HG03469 (cell line): ENCODE results near the gene FOXJ1.

ENCODE experiments used
- ATAC-seq: cut with Tn5 transposase; IDR thresholded peaks from one replicate; pipeline ENCODE4 v1.9.1; 2021; ENCODE audit warnings: mild to moderate bottlenecking, moderate library complexity, moderate number of reproducible peaks; ENCODE audit not compliant: unreplicated experiment

Gene FOXJ1

GRCh38 chr17:76124582-76125390, 16.3 kb downstream of the FOXJ1 start:
- ATAC-seq = no peak

GRCh38 chr17:76123749-76124581, 17.1 kb downstream of the FOXJ1 start:
- no peak for ATAC-seq

GRCh38 chr17:76123191-76123499, 17.9 kb downstream of the FOXJ1 start:
- no peak for ATAC-seq

- ATAC-seq = no peak
Observed at GRCh38 chr17:76122431-76123190, 18.4 kb downstream of the FOXJ1 start.

- ATAC-seq = no peak
Observed at GRCh38 chr17:76121932-76122430, 19.1 kb downstream of the FOXJ1 start.

- ATAC-seq = no peak
Observed at GRCh38 chr17:76120658-76121008, 20.4 kb downstream of the FOXJ1 start.

GRCh38 chr17:76119409-76120371, 21.4 kb downstream of the FOXJ1 start:
- no peak for ATAC-seq

- no peak for ATAC-seq
Observed at GRCh38 chr17:76115138-76115754, 25.8 kb downstream of the FOXJ1 start.

GRCh38 chr17:76111956-76112355, 29.1 kb downstream of the FOXJ1 start:
- ATAC-seq = no peak

- no peak for ATAC-seq
Observed at GRCh38 chr17:76107509-76107908, 33.5 kb downstream of the FOXJ1 start.

GRCh38 chr17:76106703-76107102, 34.3 kb downstream of the FOXJ1 start:
- ATAC-seq = no peak

GRCh38 chr17:76104896-76105231, 36.2 kb downstream of the FOXJ1 start:
- no peak for ATAC-seq

GRCh38 chr17:76104140-76104895, 36.7 kb downstream of the FOXJ1 start:
- ATAC-seq = no peak

GRCh38 chr17:76103274-76104139, 37.5 kb downstream of the FOXJ1 start, which contains the start of gene EXOC7:
Gene EXOC7 (minus strand): TSS chr17:76103787. CDS start chr17:76103692, 95 bp downstream.
- ATAC-seq = peak; percentile 52

GRCh38 chr17:76102944-76103273, 38.1 kb downstream of the FOXJ1 start:
- no peak for ATAC-seq

GRCh38 chr17:76097716-76098295, 43.2 kb downstream of the FOXJ1 start:
- ATAC-seq = no peak

GRCh38 chr17:76095943-76096342, 45.1 kb downstream of the FOXJ1 start:
- no peak for ATAC-seq

GRCh38 chr17:76094046-76094445, 47.0 kb downstream of the FOXJ1 start:
- no peak for ATAC-seq
